CD4-positive, alpha-beta T cell (primary cell): Measurements from ENCODE around the gene GLRX2. TPM values are rescaled to one million over a fixed set of nuclear protein-coding genes. Genes with fewer than 3 reads are reported as not detected.
"Not testable (repeated sequence)": the region's sequence is repeated elsewhere in the genome, so short reads cannot be mapped to it uniquely, and the experiment has no call there.

Experiments used
- ATAC-seq: fragments of 200-7000 bp; cut with Tn5 transposase; one replicate; pipeline ENCODE4 v1.10.0; 2022; ENCODE audit warnings: mild to moderate bottlenecking; ENCODE audit not compliant: poor library complexity
- CTCF ChIA-PET: fragments of 350-600 bp; sonication (Branson Sonifier 250); formaldehyde crosslinking; loops from one replicate; lab custom pipeline; 2021; ENCODE audit warnings: antibody characterized with exemption, inconsistent platforms; lab: Charles Lee
- POLR2A ChIA-PET: fragments of 350-600 bp; sonication (Branson Sonifier 250); formaldehyde crosslinking; loops from one replicate; lab custom pipeline; 2021; ENCODE audit warnings: antibody characterized with exemption, inconsistent platforms; lab: Charles Lee
- DNase-seq, 14 experiments: peaks; one replicate each; pipeline ENCODE4 v3.0.0-alpha.2; 2013 to 2020; ENCODE audit warnings: mixed read lengths in 2 of 14
- H3K27ac ChIP-seq, 2 donors: one replicate each; pipeline versions ENCODE4 v1.5.1 to v1.7.0; 2013; ENCODE audit warnings: low read length in 2 of 2, low read depth in 1 of 2, mild to moderate bottlenecking in 1 of 2
- H3K27me3 ChIP-seq, 2 experiments: 1 replicate in 1 of 2; 2 replicates in 1 of 2; pipeline versions ENCODE4 v1.6.1 to v1.7.0; 2013; ENCODE audit warnings: low read length in 2 of 2, control low read depth in 1 of 2, mild to moderate bottlenecking in 1 of 2, moderate library complexity in 1 of 2; ENCODE audit not compliant: insufficient read depth in 2 of 2, control insufficient read depth in 1 of 2
- H3K36me3 ChIP-seq: one replicate; pipeline ENCODE4 v1.6.1; 2013; ENCODE audit warnings: low read length, control low read depth; ENCODE audit not compliant: insufficient read depth
- H3K4me1 ChIP-seq: one replicate; pipeline ENCODE4 v1.6.1; 2013; ENCODE audit warnings: low read length, control low read depth; ENCODE audit not compliant: insufficient read depth
- H3K4me3 ChIP-seq: one replicate; pipeline ENCODE4 v1.5.1; 2013; ENCODE audit warnings: mild to moderate bottlenecking, low read length, moderate library complexity
- H3K9me3 ChIP-seq, 2 experiments: 1 replicate in 1 of 2; 2 replicates in 1 of 2; pipeline versions ENCODE4 v1.6.1 to v1.7.0; 2013; ENCODE audit warnings: low read length in 2 of 2, mild to moderate bottlenecking in 2 of 2, control low read depth in 1 of 2, moderate library complexity in 1 of 2; ENCODE audit not compliant: control insufficient read depth in 1 of 2, insufficient read depth in 1 of 2
- H3K27ac Mint-ChIP-seq: one replicate; pipeline ENCODE4 v1.8.0; 2020; ENCODE audit warnings: mixed read lengths
- H3K27me3 Mint-ChIP-seq: one replicate; pipeline ENCODE4 v1.8.0; 2021; ENCODE audit warnings: mixed read lengths
- H3K36me3 Mint-ChIP-seq: one replicate; pipeline ENCODE4 v1.8.0; 2021; ENCODE audit warnings: low read depth, mixed read lengths
- H3K4me1 Mint-ChIP-seq: one replicate; pipeline ENCODE4 v1.8.0; 2021; ENCODE audit warnings: low read depth, mixed read lengths
- H3K4me3 Mint-ChIP-seq: one replicate; pipeline ENCODE4 v1.8.0; 2020; ENCODE audit warnings: mild to moderate bottlenecking, mixed read lengths
- H3K9me3 Mint-ChIP-seq: one replicate; pipeline ENCODE4 v1.8.0; 2020; ENCODE audit warnings: mixed read lengths
- CTCF ChIP-seq: fragments of 200-600 bp; IDR thresholded peaks from one replicate; pipeline ENCODE4 v1.8.0; 2022; ENCODE audit warnings: antibody characterized with exemption, mild to moderate bottlenecking
- intact Hi-C, 2 experiments: fragments of 100-400 bp; cut with DNase I in 1 of 2; cut with micrococcal nuclease in 1 of 2; formaldehyde crosslinking; loops; one replicate each; pipeline versions ENCODE4 v1.15.1 to v1.9.0; 2023 to 2025; cut with DNase I, micrococcal nuclease
- microRNA-seq: library from miRNA; unstranded; fragments of <30 nt; microRNA quantifications from one replicate; pipeline ENCODE4 v1.2.0, GENCODE V29; 2021; ENCODE audit warnings: borderline microRNAs expressed, borderline replicate concordance
- total RNA-seq, 174 experiments: library from RNA in 2 of 174; stranded (reverse) in 2 of 174; gene quantifications; one replicate each; pipeline ENCODE4 v1.2.3 and lab custom pipeline; 2021 to 2026

The GLRX2 gene
- total RNA-seq, 2 experiments from 2014 or later, result 4.3 to 5.5 TPM

GRCh38 chr1:193054169-193054675 lies 51.0 kb downstream of the GLRX2 start:
- Histone ChIP-seq H3K9me3 (no peaks in the 10 kb centered on the region), H3K36me3 (peaks cover 15% of the 10 kb centered on the region), H3K27ac (no peak overlapping the region), H3K27me3 (no peaks in the 10 kb centered on the region), H3K4me3 (no peak overlapping the region), H3K4me1 (peaks cover 13% of the 10 kb centered on the region)
- intact Hi-C loops, result no loop called here
- H3K4me3 Mint-ChIP-seq, result no peak overlapping the region
- peaks cover 27% of the 10 kb centered on the region for H3K36me3 Mint-ChIP-seq
- CTCF ChIA-PET, result no interaction called here
- POLR2A ChIA-PET, result no interaction called here
- peaks cover 47% of the 10 kb centered on the region for H3K4me1 Mint-ChIP-seq
- no peak for TF ChIP-seq CTCF
- DNase-seq (no peak), ATAC-seq (no peak)
- no peak overlapping the region for H3K27ac Mint-ChIP-seq
- no peaks in the 10 kb centered on the region for H3K9me3 Mint-ChIP-seq
- H3K27me3 Mint-ChIP-seq, result no peaks in the 10 kb centered on the region

GRCh38 chr1:193048913-193049312 lies 56.3 kb downstream of the GLRX2 start:
- ChIA-PET POLR2A (interaction anchor here (0.6 to 2.2 kb wide), 2 partner anchors 10 to 21 kb away, joined by 3 to 8 read pairs; partner anchors contain the start of genes RO60 and UCHL5), CTCF (interaction anchor here (1.9 kb wide), 1 partner anchor 10 kb away, joined by 4 read pairs; the partner anchor contains the start of genes RO60 and UCHL5)
- H3K4me1 ChIP-seq, H3K4me3 ChIP-seq, H3K27me3 ChIP-seq, H3K9me3 ChIP-seq, H3K9me3 Mint-ChIP-seq, DNase-seq, H3K4me3 Mint-ChIP-seq, H3K27ac Mint-ChIP-seq, H3K27ac ChIP-seq, intact Hi-C loops, H3K27me3 Mint-ChIP-seq, ATAC-seq: not testable (repeated sequence)
- H3K4me1 Mint-ChIP-seq, result peaks cover 12% of the 10 kb centered on the region
- peaks cover 63% of the 10 kb centered on the region for H3K36me3 Mint-ChIP-seq
- H3K36me3 ChIP-seq, result peaks cover 41% of the 10 kb centered on the region

Small RNA genes lying within 50 kb of the gene (microRNA-seq; reads per million reads assigned to microRNA genes)
- not detected for gene MIR1278

Other genes starting within 250 kb of the GLRX2 start
- 10 to 100 TPM; 16.4 to 19.2 TPM for gene UCHL5, start 46.1 kb downstream of the GLRX2 start, total RNA-seq
- 10 to 100 TPM; 46.1 to 46.3 TPM for gene RO60, start 45.8 kb downstream of the GLRX2 start, total RNA-seq
- 10 to 100 TPM; 65.4 to 66.5 TPM for gene CDC73, start 16.6 kb upstream of the GLRX2 start, total RNA-seq
- under 1 TPM; 0.22 to 0.25 TPM for gene B3GALT2, start 81.2 kb upstream of the GLRX2 start, total RNA-seq